ENCODE measurements around the gene MYO3A.
"Not testable (repeated sequence)": the region's sequence is repeated elsewhere in the genome, so short reads cannot be mapped to it uniquely, and the experiment has no call there.

Gene MYO3A

DNA sequence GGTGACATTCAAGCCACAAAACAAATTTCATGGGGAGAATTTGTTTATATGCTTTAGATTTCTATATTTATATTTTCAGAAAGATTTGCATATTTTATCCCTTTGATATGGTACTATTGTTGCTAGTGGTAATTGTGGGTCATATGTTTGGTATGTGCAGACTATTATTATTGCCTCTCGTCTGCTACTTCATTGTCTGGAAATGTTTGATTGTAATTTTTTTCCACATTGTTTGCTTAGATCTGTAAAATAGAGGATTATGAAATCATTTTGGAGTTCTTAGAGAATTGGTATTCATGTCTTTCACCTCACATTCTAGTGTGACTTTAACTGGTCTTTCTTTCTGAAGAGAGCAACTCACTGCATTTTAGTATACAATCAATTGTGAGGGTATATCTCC lies 44.7 kb downstream of the MYO3A start:
- DNase-seq = no peak

DNA sequence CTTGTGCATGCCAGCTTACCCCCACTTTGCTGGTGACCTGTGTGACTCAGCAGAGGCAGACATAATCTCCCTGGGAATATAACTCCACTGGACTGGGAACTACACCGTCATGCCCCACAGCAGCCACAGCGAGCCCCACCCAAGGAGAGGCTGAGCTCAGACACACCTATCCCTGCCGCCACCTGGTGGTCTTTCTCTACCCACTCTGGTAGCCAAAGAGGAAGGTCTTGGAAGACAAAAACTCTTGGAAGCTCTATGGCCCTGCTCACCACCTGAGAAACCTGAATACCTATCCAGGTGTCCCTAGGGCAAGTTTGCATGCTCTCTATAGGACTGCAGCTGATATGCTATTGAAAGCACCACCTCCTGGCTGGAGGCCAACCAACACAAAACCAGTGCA lies 48.1 kb downstream of the MYO3A start:
- DNase-seq = no peak

DNA sequence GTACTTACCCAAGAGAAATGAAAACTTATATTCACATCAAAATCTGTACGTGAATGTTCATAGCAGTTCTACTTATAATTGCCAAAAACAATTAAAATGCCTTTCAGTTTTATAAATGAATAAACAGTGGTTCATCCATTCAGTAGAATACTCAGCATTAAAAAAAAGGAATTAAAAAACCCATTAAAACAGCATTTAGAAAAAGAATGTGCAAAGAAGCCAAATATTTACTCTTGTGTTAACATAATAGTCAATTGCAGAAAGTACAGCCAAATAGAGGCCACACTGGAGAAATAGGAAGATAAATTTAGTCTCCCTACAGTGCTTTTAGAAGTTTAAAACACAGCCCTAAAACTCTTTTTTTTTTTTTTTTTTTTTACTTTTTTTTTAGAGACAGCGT lies 54.6 kb downstream of the MYO3A start:
- no peak for DNase-seq

DNA sequence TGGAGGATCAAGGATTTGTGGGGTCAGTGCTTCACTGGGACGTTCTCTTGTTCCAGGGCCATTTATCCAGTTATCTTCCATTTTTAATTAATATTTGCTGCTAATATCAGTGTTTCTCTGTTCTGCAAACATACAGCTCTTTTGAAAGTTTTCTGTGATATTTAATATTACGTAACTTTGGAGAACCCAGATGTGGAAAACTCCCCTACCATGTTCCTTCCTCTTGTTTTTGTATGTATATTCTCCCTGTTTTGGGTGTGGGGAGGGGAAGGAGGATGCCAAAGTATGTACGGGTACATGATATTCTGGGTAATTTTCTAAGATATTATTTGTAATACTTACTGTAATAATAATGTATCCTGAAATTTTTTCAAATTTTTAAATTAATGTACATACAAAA lies 55.9 kb downstream of the MYO3A start:
- peak; percentile 40 to 58 for DNase-seq

DNA sequence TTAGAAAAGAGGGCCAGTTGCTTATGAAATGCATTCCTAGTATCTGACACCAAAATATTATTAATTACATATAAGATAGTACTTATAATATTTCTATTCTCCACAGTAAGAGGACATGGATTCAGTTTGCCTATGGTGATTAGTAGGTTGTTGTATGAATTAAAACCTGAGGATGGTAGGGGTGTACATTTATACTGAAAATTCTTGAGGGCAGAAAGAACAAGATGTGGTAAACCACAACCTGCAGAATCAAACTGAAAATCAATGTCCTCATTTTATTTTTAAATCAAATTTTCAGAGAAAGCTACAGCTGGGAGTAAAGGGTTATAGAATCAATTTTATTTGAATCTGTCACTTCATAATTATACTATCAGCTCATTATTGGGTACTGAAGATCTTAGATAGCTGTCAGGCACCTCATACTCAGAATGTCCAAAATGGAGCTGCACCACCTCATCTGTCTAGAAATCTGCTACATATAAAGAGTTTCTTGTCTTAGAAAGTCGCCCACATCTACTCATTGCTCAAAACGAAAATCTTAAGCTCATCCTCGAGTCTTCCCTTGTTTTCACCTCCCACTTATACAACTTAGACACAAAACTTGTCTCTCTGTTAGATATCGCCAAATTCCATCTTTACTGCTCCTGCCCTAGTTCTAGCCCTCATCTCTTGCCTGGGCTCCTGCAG lies 65.4 kb downstream of the MYO3A start:
- no peak for DNase-seq

DNA sequence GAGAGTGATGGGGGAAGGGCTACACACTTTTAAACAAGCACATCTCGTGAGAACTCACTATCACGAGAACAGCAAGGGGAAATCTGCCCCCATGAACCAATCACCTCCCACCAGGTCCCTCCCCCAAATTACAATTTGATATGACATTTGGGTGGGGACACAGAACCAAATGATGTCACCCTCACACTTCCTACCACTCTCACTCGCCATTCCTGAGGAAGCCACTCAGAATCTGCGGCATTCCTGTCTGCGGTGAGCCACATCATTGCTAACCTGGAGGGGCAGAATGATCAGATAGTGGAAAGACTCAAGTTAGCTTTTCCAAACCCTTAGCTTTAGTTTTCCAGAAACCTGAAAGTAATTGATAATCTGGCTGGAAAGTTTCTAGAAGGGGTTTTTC lies 66.9 kb downstream of the MYO3A start:
- DNase-seq = no peak

DNA sequence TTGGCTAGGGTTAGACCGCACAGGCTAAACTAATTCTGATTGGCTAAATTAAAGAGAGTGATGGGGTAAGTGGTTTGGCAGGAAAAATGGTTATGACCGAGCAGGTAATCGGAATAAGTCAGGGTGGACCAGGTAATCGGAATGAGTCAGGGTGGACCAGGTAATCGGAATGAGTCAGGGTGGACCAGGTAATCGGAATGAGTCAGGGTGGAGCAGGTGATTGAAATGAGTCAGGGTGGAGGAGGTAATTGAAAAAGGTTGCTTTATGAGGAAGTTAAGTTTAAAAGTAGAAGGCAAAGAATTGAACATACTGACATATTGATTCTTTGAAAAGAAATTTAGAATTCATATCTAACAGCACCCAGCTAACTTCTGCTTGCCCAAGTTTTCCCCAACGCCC lies 68.4 kb downstream of the MYO3A start:
- not testable (repeated sequence) for DNase-seq

DNA sequence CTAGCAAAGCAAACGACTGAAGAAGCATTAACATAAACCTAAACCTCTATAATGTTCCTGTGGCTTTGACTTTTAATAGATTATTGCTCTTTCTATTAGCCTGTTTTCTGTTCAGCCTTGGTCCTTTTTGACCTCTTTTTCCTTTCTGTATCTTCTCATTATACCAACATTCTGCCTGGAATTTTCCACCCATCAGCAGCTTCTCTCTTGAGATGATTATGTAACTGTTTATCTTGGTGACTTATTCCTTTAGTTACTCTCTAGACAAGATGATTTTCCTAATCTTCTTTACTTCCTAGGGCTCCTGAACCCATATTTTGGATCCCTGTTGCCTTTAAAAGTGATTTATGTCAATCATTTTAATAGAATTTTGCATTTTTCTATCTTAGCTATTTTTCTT lies 81.1 kb downstream of the MYO3A start:
- no peak for DNase-seq

DNA sequence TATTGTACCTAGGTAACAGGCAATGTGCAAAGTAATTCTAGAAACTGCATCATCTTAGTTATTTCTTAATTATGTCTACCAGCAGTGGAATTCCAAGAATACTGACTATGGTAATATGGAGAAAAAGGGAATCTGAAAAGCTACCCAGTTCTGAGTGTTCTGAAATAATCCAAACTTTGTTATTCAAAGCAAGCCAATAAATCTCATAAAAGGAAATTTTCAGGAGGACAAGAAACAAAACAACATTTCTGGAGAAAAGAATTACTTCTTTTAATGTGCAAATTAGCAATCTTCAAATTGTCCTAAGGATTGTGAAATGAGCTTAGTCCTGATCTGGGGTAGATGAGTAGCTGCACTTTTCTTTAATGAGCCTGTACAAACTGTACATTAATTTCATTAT lies 88.8 kb downstream of the MYO3A start:
- no peak for DNase-seq

DNA sequence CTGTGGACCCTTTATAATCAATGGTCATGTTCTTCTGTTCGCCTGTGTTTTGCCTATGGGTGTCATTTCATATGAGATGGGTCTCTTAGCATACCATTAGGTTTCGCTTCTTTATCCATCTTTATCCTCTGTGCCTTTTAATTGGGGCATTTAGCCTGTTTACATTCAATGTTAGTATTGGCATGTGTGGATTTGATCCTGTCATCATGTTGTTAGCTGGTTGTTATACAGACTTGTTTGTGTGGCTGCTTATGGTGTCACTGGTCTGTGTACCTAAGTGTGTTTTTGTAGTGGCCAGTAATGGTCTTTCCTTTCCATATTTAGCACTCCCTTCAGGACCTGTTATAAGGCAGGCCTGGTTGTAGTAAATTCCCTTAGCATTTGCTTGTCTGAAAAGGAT lies 90.3 kb downstream of the MYO3A start:
- no peak for DNase-seq

DNA sequence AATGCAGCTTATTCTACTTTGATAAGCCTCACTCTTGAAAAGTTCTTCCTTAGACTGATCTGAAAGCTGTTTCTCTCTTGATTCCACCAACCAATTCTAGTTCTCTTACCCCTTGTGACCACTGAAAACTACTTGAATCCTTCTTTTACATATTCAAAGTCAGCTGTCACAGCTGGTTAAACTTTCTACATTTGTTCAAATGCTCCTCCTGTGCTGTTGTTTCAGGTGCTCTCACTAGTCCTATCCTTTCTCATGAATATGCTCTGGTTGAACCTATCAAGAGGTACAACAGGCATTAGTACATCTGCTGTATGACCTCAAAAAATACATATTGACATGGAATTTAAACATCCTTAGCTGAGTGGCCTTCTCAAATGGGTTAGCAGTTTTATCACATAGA lies 91.5 kb downstream of the MYO3A start:
- no peak for DNase-seq

DNA sequence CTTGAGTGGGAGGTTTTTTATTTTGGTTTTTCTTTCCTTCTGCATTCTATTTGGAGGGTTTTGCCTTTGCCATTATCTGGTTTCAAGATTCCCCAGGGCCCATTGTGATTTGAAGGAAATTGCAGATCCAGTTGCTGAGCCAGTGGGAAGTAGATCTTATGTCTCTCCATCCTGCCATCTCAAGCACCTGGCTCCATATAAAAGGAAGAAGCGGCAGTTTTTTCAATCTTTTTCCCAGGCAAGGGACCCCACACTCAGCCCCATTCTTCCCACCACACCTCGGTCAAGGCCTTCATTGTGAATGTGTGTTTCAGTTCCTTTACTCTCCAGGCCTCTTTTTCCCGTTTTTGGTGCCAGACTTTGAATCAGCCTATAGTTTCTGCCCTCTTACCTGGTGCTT lies 95.8 kb downstream of the MYO3A start:
- no peak for DNase-seq

DNA sequence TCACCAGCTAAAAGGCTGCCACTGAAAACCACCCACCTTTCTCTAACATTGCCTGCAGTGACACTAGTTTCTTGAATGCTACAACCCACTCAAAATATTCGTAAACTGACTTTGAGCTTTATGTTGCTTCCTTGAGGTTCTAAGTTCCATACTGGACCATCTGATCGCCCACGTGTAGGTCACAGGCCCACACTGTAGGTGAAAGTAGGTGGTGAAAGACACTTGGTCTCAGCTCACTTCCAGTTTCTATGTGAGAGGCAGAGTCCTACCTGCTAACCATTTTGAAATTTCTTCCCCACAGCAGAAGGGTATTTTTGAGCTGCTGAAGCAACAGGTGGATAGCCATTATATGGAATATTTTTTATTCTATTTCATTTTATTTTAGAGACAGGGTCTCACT lies 97.3 kb downstream of the MYO3A start:
- DNase-seq = no peak

DNA sequence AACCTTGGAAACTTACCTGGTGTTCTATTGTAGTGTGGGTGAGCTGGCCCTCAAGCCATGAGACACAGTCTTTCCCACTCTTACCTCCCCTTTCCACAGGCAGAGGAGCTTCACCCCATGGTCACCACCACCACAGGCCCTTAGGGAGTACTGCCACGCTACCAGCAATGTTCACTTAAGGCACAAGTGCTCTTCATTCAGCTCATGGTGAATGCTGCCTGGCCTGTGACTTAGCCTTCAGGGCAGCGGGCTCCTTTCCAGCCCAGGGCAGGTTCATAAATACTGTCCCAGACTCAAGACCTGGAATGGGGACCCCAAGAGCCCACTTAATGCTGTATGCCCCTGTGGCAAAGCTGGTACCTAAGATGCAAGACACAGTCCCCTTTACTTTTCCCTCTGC lies 109.4 kb downstream of the MYO3A start:
- DNase-seq = no peak

DNA sequence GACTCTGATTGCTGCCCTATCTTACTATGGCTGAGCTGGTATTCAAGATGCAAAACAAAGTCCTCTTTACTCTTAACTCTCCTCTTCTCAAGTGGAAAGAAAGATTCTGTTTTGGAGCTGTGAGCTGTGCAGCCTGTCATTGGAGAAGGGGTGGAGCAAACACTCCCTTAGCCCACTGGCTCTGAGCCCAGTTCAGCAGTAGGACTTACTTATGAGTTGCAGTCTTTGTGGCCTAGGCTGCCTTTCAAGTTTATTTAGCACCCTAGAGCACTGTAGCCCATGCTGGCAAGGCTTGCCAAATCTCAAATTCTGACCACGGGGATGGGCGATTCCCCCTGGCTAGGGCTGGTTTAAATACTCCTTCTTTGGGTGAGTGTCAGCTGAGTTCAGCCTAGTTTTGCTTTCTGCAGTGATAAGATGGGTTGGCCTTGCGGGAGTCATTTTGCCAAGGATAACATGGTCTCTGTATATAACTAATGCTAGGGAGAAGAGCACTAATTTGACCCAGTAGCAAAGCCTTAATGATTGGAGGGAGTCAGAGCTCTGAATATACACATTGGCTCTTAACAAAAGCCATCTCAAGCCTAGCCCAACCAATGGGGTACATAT lies 110.2 kb downstream of the MYO3A start:
- no peak for DNase-seq

DNA sequence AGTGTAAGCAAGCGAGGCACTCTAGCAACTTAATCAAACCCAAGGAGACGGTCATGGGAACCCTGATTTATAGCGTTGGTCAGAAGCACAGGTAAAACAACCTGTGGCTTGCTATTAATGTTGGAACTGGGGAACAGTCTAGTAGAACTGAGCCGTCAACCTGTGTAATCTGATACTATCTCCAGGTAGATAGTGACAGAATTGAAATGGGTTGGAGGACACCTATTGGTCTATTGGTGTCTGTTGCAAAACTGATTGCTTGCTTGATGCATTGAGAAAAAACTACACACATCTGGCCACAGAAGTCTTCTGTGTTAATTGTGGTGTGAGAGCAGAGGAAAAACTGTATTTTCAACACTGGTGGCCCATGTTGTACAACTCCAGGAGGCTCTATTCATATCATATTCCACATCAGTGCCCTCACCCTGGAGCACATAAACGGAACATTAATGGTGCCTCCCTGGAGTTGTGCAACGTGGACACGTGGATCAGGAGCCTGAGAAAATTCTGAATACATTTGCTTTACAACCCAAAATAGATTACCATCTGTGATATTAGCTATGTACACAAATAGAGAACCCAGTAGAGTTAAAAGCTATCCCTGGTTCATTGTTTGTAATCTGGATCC lies 112.2 kb downstream of the MYO3A start:
- DNase-seq = no peak

DNA sequence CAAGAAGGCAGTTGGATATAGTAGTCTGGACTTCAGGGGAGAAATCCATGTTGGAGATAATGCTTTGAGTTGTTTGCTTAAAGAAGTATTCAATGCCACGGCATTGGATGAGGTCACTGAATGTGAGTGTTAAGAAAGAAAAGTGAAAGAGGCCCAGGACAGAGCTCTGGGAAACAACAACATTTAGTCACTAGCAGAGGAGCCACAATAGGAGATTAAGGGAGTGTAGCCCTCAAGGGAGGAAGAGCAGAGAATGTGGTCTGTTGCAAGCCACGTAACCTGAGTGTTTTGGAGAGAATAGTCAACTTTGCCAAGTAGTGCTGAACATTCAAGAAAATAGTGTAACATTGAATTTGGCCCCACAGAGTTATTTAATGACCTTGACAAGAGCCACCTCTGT lies 114.7 kb downstream of the MYO3A start:
- DNase-seq = no peak

DNA sequence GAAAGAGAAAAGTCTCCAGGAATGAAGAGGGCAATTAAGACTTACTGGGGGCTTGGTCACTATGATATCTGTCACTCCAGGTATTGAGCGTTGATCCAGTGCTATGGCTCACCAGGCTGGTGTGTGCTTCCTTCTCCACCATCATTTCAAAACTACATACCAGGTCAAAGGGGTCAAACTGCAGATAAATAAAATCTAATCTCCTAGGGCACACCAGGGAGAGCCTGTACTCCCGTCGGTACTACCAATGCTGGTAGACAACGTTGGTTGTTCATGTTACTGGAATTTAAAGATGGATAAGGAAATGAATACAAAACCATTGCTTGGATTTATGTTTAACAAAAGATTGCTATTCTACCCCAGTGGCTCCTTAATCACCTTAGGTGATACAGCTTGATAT lies 118.3 kb downstream of the MYO3A start:
- no peak for DNase-seq

DNA sequence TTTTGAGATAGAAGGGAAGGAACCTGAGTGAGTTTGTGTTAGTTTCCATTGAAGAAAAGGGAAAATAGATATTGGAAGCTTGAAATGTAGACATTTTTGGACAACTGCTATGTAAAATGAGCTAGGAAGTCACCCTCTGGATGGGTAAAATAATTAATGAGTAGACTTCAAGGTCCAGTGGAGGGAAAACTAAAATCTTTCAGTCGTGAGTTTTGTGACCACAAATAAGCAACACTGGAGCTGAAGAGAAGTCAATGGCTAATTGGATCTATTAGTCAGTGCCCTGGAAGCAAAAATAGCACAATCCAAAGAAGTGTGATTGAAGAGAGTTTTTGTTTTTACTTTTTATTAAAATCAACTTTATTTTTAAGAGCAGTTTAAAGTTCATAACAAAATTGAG lies 123.4 kb downstream of the MYO3A start:
- no peak for DNase-seq

DNA sequence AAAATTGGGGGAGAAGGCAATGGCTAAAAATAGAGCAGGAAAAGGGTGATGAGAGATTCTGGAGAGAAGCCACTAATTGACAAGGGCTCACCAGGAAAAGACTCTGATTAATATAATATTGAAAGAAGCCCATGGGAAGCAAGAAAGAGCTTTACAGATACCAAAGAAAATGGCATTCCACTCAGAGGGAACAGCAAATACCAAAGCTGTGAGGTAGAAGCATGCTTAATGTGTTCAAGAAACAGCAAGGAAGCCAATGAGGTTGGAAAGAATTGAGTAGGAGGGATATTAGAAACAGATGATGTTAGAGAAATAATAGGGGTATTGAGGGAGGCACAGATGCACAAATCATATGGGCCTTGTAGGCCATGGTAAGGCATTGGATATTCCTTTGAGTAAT lies 130.1 kb downstream of the MYO3A start:
- DNase-seq = no peak

DNA sequence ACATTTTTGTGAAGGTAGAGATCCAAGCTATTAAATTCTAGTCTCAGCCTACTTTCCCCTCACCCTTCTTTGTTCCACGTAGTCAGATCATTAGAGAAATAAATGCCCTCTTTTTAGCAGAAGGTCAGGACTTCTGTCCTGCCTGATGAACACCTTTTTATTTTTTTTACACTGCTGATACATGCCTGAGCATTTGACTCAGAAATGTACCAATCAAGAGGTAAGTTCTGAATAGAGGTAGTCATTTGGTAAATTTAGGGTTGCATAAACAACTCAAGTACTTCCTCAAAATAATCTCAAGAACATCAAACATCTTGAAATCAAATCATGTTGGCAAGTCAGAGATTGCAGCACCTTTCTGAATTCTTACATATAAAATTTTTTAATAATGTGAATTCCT lies 133.7 kb downstream of the MYO3A start:
- DNase-seq = no peak

DNA sequence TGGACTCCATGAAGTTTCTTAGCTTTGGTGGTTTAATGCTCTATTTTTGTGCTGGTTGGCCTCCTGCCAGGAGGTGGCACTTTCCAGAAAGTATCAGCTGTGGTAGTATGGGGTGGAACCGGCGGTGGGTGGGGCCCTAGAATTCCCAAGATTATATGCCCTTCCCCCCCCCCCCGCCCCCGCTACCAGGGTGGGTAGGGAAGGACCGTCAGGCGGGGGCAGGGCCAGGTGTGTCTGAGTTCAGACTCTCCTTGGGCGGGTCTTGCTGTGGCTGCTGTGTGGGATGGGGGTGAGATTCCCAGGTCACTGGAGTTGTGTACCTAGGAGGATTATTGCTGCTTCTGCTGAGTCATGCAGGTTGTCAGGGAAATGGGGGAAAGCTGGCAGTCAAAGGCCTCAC lies 146.9 kb downstream of the MYO3A start:
- DNase-seq = not testable (repeated sequence)

DNA sequence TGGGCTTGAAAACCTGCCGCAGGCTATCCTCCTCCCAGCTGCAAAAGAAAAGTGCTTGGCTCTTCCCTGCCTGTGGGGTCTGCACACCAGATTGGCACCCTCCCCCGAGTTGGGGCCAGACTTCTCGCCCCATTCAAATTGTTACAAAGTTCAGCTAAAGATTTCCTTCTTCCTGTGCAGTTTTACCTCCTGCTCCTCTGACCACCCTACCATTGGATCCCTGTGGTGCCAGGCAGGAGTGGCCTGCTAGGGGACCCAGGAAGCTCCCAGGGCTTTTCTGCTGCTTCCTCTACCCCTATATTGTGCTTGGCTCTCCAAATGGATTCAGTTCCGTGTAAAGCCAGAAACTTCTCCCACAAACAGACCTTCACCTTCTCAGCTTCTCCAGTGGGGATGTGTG lies 147.4 kb downstream of the MYO3A start:
- DNase-seq = no peak

DNA sequence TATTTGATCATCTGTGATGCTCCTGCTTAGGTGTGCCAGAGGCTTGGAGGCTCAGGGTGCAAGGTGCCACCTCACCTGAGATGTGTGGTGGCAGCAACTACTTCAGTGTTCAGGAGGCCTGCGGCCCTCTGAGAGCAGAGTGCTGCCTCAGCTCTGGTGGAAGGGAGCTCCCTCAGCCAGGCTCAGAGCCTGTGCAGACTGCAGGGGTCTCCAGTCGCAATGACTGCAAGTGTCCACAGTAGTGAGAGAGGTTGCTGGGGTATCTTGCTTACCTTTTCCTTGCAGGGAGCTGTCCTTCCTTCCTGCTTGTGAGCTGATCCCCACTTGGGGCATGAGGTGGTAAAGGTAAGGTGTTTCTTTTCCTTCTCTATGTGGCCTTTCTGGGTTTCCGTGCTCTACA lies 151.5 kb downstream of the MYO3A start:
- no peak for DNase-seq

DNA sequence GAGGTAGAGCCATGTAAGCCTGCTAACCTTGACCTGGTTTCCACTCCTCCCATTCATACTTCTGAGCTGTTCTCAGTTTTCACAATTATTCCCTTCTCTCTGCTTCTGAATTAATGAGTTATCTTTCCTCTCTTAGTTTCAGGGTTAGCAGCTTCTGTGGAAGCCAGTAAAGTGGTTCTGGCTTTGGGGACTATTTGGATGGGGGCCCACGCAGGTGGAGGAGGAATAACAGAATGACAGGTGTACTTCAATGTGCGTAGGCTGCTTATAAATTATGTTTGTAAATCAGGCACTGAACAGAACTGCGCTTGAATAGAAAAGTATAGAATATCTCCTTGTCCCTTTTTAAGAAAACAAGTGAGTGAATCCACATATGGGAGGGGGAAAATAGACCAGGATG lies 153.6 kb downstream of the MYO3A start:
- DNase-seq = no peak
